Activated T-helper 9 cell treated with anti-CD3 and anti-CD28 coated beads, Interleukin-2, amount 50 U/mL, for 16 hours (primary cell): ENCODE results near the gene LYRM9.
"Not testable (repeated sequence)": the region's sequence is repeated elsewhere in the genome, so short reads cannot be mapped to it uniquely, and the experiment has no call there.

ENCODE experiments used
- DNase-seq: peaks from one replicate; pipeline ENCODE4 v3.0.0-alpha.2; 2020; ENCODE audit warnings: low read depth

Gene LYRM9

GRCh38 chr17:27873746-27874145 is 19.4 kb downstream of the LYRM9 start:
- no peak for DNase-seq

GRCh38 chr17:27873211-27873610 is 20.0 kb downstream of the LYRM9 start:
- no peak for DNase-seq

- no peak for DNase-seq
Observed at GRCh38 chr17:27872776-27873175, 20.4 kb downstream of the LYRM9 start.

GRCh38 chr17:27871407-27871806 is 21.8 kb downstream of the LYRM9 start:
- DNase-seq = no peak

- DNase-seq = no peak
Observed at GRCh38 chr17:27870345-27870744, 22.8 kb downstream of the LYRM9 start.

- no peak for DNase-seq
Observed at GRCh38 chr17:27868565-27868964, 24.6 kb downstream of the LYRM9 start.

GRCh38 chr17:27862840-27863239 is 30.3 kb downstream of the LYRM9 start:
- no peak for DNase-seq

GRCh38 chr17:27862004-27862403 is 31.2 kb downstream of the LYRM9 start:
- DNase-seq = no peak

GRCh38 chr17:27860971-27861664 is 32.0 kb downstream of the LYRM9 start:
- no peak for DNase-seq

- no peak for DNase-seq
Observed at GRCh38 chr17:27858621-27859305, 34.4 kb downstream of the LYRM9 start.

GRCh38 chr17:27856676-27857432 is 36.3 kb downstream of the LYRM9 start:
- no peak for DNase-seq

GRCh38 chr17:27855454-27855853 is 37.7 kb downstream of the LYRM9 start:
- no peak for DNase-seq

GRCh38 chr17:27854163-27854562 is 39.0 kb downstream of the LYRM9 start:
- no peak for DNase-seq

GRCh38 chr17:27853091-27853490 is 40.1 kb downstream of the LYRM9 start:
- no peak for DNase-seq

GRCh38 chr17:27849474-27850185 is 43.5 kb downstream of the LYRM9 start:
- no peak for DNase-seq

GRCh38 chr17:27848931-27849330 is 44.2 kb downstream of the LYRM9 start:
- DNase-seq = no peak

- DNase-seq = not testable (repeated sequence)
Observed at GRCh38 chr17:27846808-27847307, 46.3 kb downstream of the LYRM9 start.

GRCh38 chr17:27846042-27846655 is 47.0 kb downstream of the LYRM9 start:
- DNase-seq = no peak

GRCh38 chr17:27845264-27846041 is 47.7 kb downstream of the LYRM9 start:
- no peak for DNase-seq

- DNase-seq = no peak
Observed at GRCh38 chr17:27840688-27841087, 52.5 kb downstream of the LYRM9 start.

GRCh38 chr17:27840406-27840678 is 52.8 kb downstream of the LYRM9 start:
- DNase-seq = not testable (repeated sequence)
